Left renal cortex interstitium (tissue), 4 donors: ENCODE results near the gene EPN1. TPM values are rescaled to one million over a fixed set of nuclear protein-coding genes. Genes with fewer than 3 reads are reported as not detected.
A peak's percentile ranks its signal among the peaks of the same experiment; 100 is the strongest.

Experiments used
- DNase-seq, 4 donors: peaks; one replicate each; pipeline ENCODE4 v3.0.0-alpha.2; 2013; ENCODE audit warnings: low read depth in 4 of 4, low spot score in 2 of 4, missing footprints in 1 of 4
- polyA plus RNA-seq, 4 donors: library from polyadenylated mRNA; unstranded; fragments of 120-200 nt; gene quantifications; one replicate each; pipeline ENCODE4 v1.2.1, GENCODE V29; 2013; ENCODE audit not compliant: insufficient read length in 4 of 4

Gene EPN1
- polyA plus RNA-seq, 4 donors: 92.1 to 157 (median 133) TPM

DNA sequence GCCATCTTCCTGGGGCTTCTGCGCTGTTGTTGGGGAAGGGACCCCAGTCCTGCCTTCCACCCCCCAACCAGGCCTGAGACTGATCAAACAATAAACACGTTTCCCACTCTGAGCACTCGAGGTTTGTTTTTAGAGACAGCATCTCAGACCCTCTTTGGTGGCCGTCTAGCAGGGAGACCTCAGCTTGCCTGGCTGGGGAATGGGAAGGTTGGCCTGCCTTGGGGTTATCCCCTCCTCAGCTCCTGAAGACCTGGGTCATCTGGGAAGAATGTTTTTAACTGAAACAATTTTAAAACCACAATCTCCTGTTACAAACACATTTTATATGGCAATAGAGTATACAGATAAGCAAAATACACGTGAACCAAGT is 29.5 kb upstream of the EPN1 start:
- DNase-seq: no peak

- no peak for DNase-seq
Measured at GRCh38 chr19:55646889-55647731, 27.9 kb upstream of the EPN1 start.

- peak in 1 of 4 donors; percentile 70 for DNase-seq
Measured at GRCh38 chr19:55647732-55648584, 27.1 kb upstream of the EPN1 start, which contains the start of gene CCDC106. TSS of gene CCDC106 (plus strand) at chr19:55648212. CDS start at chr19:55649047, 835 bp downstream.

DNA sequence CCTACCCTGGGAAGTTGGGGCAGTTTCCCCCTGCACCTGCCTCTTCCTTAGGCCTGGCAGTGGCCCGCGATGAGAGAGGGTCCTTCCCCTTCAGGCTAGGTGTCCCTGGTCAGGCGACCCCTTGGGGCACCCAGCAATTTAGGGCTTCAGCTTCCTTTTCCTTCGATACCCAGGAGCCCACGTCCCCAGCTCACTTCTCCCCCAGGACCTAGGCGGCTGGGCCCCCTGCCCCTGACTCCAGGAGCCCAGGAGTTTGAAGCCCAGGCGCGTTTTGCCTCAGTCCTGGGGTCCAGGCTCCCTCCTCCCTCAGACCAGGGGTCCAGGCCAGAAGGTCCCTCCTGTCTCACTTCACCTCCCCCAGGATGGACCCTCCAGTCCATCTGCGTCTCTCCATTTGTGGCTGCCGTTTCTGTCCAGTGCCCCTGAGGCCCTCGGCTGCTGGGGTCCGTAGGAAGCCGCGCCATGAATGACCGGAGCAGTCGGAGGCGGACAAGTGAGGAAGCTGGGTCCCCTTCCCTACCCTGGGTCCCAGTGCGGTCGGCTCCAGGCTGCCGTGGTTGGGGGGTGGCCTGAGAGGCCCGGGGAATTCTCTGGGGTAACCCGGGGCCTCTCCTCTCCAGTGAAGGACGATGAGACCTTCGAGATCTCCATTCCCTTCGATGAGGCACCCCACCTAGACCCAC is 26.3 kb upstream of the EPN1 start:
- no peak for DNase-seq

GRCh38 chr19:55649268-55650125 is 25.5 kb upstream of the EPN1 start:
- no peak for DNase-seq

DNA sequence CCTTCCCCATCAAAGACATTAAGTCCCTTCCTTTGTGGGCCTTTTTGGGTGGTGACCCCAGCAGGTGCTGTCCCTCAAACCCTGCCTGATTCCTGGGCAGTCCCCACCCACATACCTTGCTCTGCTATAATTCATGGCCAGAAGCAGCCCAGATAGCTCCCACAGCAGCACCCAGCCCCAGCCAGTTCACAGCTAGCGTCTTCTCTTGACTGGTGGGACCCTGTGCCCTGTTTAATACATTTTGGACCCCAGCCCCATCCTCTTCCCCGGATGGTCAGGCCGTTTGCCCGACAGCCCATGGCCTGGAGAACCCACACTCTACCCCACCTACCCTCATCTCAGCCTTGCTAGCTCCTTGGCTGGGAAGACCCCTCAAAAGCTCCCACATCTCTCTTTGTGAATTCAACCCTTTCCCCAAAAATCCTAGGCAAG is 24.9 kb upstream of the EPN1 start:
- DNase-seq: no peak

DNA sequence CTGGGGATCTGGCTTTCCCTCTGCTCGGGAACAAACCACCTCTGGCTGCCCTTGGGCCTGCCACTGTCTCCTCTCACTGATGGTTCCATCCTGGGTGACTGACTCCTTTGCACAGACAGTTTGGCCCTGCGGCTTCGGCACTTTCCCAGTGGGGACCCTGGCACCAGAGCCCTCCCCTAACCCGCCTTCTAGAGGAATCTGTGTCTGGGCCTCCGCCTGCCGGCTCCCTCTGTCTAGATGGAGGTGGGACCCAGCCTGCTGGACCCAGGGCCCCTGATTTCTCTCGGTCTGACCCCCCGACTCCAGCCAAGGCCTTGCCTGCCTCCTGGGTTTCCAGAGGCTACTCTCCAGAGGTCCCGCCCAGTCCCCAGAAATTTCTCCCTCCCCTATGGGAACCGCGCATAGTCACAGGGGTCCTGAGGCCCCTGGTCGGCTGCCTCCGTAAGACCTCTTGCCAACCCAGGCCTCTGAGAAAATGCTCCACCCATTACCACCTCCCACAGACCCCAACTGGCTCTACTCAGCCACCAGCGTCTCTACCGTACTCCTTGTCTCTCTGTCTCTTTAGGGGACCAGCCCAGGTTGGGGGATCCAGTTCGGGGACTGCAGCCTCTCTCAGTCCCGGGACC is 24.3 kb upstream of the EPN1 start:
- no peak for DNase-seq

GRCh38 chr19:55651236-55651635 is 23.8 kb upstream of the EPN1 start:
- DNase-seq: no peak

DNA sequence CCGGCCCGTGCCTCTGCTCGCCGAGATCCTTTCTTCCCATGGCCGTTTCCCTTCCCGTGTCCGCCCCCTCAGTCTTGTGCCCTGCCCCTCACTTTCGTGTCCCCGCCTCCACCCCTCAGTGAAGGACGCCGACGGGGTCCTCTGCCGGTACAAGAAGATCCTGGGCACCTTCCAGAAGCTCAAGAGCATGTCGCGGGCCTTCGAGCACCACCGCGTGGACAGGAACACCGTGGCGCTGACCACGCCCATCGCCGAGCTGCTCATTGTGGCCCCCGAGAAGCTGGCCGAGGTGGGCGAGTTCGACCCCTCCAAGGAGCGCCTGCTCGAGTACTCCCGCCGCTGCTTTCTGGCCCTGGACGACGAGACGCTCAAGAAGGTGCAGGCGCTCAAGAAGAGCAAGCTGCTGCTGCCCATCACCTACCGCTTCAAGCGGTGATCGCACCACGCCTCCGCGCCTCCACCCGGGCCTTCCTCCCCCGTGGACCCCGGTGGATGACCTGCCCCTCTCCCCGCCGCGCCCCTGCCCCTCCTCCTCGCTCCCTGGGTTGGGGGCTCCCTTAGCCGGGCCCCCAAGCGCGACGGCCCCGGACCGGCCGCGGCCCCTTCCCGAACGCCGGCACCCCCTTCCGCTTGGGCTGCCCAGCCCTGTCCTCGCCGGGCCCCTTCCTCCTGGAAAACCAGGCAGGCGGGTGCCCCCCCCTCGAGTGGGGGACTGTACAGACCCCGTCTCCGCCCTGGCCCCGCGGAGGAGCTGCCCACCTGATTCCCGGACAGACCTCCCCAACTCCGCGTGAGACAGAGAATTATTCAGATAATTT is 22.5 kb upstream of the EPN1 start:
- DNase-seq: no peak

- DNase-seq: peak; percentile 96 to 99 (median 98)
Measured at GRCh38 chr19:55653651-55654322, 21.2 kb upstream of the EPN1 start.

GRCh38 chr19:55654323-55654867 is 20.6 kb upstream of the EPN1 start:
- peak; percentile 98 to 100 (median 98) for DNase-seq

DNA sequence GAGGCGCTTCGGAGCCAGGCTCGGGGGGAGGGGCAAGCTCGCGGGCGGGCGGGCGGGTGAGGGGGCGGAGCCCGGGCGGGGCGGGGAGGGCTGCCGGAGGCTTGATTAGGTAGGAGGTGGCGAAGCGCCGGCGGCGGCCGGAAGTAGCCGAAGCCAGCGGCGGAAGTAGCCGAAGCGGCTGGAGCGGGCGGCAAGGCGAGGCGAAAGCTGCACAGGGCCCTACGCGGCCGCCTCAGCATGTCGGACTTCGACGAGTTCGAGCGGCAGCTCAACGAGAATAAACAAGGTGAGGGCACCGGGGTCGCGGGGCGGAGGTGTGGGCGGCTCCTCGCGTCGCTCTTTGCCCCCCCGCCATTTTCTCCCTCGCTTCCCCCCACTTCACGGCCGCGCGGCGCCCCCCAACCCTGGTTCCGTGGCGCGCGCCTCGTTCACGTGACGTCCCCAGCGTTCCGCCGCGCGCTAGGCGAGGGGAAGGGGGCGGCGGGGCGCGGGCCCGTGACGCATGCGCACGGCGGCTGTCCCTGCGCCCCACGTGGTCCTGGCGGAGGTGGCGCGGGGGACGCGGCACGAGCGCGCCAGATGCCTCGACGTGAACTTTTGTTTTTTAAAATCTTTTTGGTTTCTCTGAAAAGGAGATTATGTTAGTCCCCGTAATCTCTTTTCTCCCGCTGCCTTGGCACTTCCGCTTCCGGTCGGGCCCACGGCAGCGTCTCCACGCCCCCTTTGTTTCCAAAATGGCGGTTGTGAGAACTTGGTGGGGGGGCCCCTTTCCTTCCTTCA is 20.0 kb upstream of the EPN1 start, which contains the start of gene U2AF2:
TSS of gene U2AF2 (plus strand) at position 168 of the 780 bp plus-strand sequence. CDS start at position 238, 70 bp downstream.
- DNase-seq: peak in 1 of 4 donors; percentile 62

DNA sequence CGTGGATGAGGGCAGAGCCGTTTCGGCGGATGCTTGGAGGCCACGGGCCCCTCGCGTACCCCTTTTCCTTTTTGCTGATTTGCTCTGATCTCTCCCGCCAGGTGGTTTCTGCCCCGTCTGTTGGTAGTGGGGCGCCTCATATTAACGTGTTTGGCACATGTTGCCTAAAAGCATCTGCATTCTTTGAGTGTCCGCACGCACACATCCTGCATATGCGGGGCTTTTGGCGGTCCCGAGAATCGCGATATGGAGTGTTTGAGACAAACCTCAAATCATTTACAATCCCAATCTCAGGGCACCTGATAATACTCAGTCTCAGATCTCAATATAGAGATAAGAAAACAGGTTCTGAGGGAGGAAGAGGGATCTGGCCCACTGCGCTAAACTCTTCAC is 19.4 kb upstream of the EPN1 start:
- DNase-seq: no peak

- no peak for DNase-seq
Measured at GRCh38 chr19:55656552-55656951, 18.5 kb upstream of the EPN1 start.

DNA sequence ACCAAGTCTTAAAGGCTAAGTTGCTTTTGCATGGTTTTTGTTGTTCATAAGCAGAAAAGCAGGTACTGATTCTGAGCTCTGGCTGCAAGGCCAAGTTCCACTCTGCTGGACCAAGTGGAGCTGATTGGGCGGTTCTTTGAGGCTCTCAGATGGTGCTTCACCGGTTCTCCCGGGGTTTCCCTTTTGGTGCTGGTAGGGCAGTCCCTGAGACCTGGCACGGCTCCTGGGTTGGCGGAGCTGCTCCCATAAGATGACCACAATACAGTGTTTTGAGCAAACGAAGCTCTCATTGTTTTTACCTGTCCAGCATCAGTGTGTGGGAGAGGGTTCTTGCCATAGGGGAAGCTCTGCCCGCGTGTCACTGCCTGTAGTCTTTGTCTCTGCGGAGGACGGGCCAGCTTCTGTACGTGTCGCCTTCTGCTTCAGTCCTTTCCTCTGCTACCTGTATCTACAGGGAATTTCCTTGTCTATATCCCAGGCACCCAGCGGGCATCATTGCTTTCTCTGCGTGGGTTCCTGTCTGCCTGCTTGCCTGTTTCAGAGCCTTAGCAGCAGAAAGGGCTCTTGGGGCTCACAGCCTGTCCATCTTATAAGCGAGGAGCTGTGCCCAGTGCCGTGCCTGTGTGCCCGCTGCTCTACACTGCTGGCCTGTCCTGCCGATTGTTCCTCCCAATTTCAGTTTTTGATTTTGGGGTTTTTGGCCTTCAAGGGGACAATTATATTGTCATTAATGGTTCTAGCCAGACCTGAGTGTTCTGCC is 17.9 kb upstream of the EPN1 start:
- no peak for DNase-seq

- no peak for DNase-seq
Measured at GRCh38 chr19:55658846-55659459, 16.1 kb upstream of the EPN1 start.
